ENCODE measurements around the gene BCR. TPM values are rescaled to one million over a fixed set of nuclear protein-coding genes. Genes with fewer than 3 reads are reported as not detected.

Gene BCR
- total RNA-seq, 4 donors from 2014 or later = 38.7 to 50.0 (median 47.5) TPM

GRCh38 chr22:23222033-23222792 is 41.9 kb downstream of the BCR start:
- peaks cover 66 to 99% (median 94%) of the 10 kb centered on the region in 3 donors for H3K4me1 ChIP-seq
- intact Hi-C loops (cut with DNase I) = no loop called here
- peak overlapping the region in 2 of 4 donors; percentile 30 to 84 for H3K27ac ChIP-seq
- no peaks in the 10 kb centered on the region for H3K9me3 ChIP-seq
- H3K36me3 ChIP-seq = no peaks in the 10 kb centered on the region
- no peaks in the 10 kb centered on the region for H3K27me3 ChIP-seq
- H3K4me3 ChIP-seq = no peak overlapping the region
- TF ChIP-seq CTCF (IDR thresholded peaks at IDR 0.05) = no peak
- no peak for TF ChIP-seq POLR2A (IDR thresholded peaks at IDR 0.05)
- WGBS, 2 donors = 86 to 89% methylated on average over 10 to 11 of the region's 11 CpGs
- DNase-seq = no peak

GRCh38 chr22:23222793-23223568 is 42.7 kb downstream of the BCR start:
- DNase-seq = no peak
- H3K9me3 ChIP-seq = no peaks in the 10 kb centered on the region
- H3K36me3 ChIP-seq = no peaks in the 10 kb centered on the region
- peaks cover 64 to 99% (median 93%) of the 10 kb centered on the region in 3 donors for H3K4me1 ChIP-seq
- no peaks in the 10 kb centered on the region for H3K27me3 ChIP-seq
- peak overlapping the region in 3 of 4 donors; percentile 82 to 84 (median 84) for H3K27ac ChIP-seq
- WGBS, 2 donors = 68 to 89% methylated on average over 2 to 3 of the region's 4 CpGs
- TF ChIP-seq CTCF (IDR thresholded peaks at IDR 0.05) = no peak
- no peak for TF ChIP-seq POLR2A (IDR thresholded peaks at IDR 0.05)
- intact Hi-C loops (cut with DNase I) = no loop called here
- no peak overlapping the region for H3K4me3 ChIP-seq

GRCh38 chr22:23223569-23224317 is 43.4 kb downstream of the BCR start:
- H3K36me3 ChIP-seq = no peaks in the 10 kb centered on the region
- intact Hi-C loops (cut with DNase I) = no loop called here
- no peak for DNase-seq
- no peak overlapping the region for H3K4me3 ChIP-seq
- peak overlapping the region; percentile 77 to 84 (median 83) for H3K27ac ChIP-seq
- H3K9me3 ChIP-seq = peaks cover 0 to 6% (median 0%) of the 10 kb centered on the region in 3 donors
- peaks cover 56 to 91% (median 85%) of the 10 kb centered on the region in 3 donors for H3K4me1 ChIP-seq
- H3K27me3 ChIP-seq = no peaks in the 10 kb centered on the region
- WGBS, 2 donors = 75 to 79% methylated on average over 6 to 8 of the region's 12 CpGs
- TF ChIP-seq POLR2A (IDR thresholded peaks at IDR 0.05) (no peak), CTCF (IDR thresholded peaks at IDR 0.05) (no peak)

- no peaks in the 10 kb centered on the region for H3K27me3 ChIP-seq
- H3K36me3 ChIP-seq = peaks cover 0 to 5% (median 0%) of the 10 kb centered on the region in 3 donors
- WGBS, 2 donors = 81% methylated on average over 1 to 3 of the region's 7 CpGs
- no peak for TF ChIP-seq CTCF (IDR thresholded peaks at IDR 0.05)
- TF ChIP-seq POLR2A (IDR thresholded peaks at IDR 0.05) = no peak
- intact Hi-C loops (cut with DNase I) = no loop called here
- peak overlapping the region; percentile 77 to 84 (median 83) for H3K27ac ChIP-seq
- DNase-seq = no peak
- peaks cover 45 to 80% (median 74%) of the 10 kb centered on the region in 3 donors for H3K4me1 ChIP-seq
- H3K9me3 ChIP-seq = peaks cover 0 to 6% (median 0%) of the 10 kb centered on the region in 3 donors
- H3K4me3 ChIP-seq = no peak overlapping the region
Measured at GRCh38 chr22:23224846-23225245, 44.5 kb downstream of the BCR start.
